ENCODE results near the gene NCOA4.

DNA sequence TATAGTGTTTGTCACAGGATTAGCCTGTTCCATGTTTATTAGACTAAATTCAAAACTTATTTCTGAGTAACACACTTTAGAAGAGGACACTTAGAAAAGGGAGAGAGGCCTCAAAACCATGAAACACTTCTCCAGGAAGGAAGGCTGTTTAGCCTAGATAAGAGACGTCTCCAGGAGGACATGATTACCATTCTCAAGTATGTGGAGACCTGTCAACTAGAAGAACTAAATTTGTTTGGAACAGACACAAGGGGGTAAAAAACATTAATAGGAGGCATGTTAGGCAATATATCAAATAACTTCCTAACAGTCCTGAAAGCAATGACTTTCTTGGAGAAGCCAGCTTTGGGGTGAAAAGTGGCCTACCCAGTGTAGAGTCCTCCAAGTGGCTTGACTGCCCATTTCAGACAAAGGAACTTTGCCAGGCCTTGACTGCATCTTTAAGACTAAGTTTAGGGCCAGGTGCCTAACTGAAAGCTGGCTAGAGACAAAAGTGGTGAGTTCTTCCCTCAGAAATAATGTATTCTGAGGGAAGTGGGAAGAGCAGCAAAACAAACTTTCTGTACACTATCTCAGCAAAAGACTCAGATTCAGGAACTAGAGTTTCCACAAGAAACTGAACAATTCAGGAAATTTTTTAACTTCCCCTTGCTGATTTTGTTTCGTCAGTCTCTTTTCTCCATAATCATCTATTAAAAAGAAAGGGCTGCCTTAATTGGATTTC, 11.8 kb downstream of the NCOA4 start:
- TF ChIP-seq, protein P1, sequence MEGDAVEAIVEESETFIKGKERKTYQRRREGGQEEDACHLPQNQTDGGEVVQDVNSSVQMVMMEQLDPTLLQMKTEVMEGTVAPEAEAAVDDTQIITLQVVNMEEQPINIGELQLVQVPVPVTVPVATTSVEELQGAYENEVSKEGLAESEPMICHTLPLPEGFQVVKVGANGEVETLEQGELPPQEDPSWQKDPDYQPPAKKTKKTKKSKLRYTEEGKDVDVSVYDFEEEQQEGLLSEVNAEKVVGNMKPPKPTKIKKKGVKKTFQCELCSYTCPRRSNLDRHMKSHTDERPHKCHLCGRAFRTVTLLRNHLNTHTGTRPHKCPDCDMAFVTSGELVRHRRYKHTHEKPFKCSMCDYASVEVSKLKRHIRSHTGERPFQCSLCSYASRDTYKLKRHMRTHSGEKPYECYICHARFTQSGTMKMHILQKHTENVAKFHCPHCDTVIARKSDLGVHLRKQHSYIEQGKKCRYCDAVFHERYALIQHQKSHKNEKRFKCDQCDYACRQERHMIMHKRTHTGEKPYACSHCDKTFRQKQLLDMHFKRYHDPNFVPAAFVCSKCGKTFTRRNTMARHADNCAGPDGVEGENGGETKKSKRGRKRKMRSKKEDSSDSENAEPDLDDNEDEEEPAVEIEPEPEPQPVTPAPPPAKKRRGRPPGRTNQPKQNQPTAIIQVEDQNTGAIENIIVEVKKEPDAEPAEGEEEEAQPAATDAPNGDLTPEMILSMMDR (IDR thresholded peaks at IDR 0.05) = no peak
- TF ChIP-seq EP300 (IDR thresholded peaks at IDR 0.05) (no peak), POLR2A (IDR thresholded peaks at IDR 0.05) (no peak)

Data from ovary (tissue), 3 donors.